Neural progenitor cell (in vitro differentiated cells): Measurements from ENCODE around the gene FOLR1.
"Not testable (repeated sequence)": the region's sequence is repeated elsewhere in the genome, so short reads cannot be mapped to it uniquely, and the experiment has no call there.

Experiments
- CTCF ChIP-seq: fragments of 200-600 bp; sonication (generic); IDR thresholded peaks from 2 replicates; pipeline ENCODE4 v1.5.1; 2017; ENCODE audit warnings: antibody characterized with exemption, mild to moderate bottlenecking
- EZH2 ChIP-seq: fragments of 200-600 bp; sonication (generic); IDR thresholded peaks from 2 replicates; pipeline ENCODE4 v1.6.1; 2017; ENCODE audit warnings: antibody characterized with exemption, mild to moderate bottlenecking, moderate library complexity

GRCh38 chr11:72142543-72142942 is 49.4 kb upstream of the FOLR1 start:
- not testable (repeated sequence) for TF ChIP-seq CTCF, EZH2
